ENCODE measurements around the gene OSBPL10. TPM values are rescaled to one million over a fixed set of nuclear protein-coding genes. Genes with fewer than 3 reads are reported as not detected.

OSBPL10 gene
- total RNA-seq, 2 experiments from 2014 or later, result 0.09 to 0.22 TPM

- Mint-ChIP-seq H3K4me3 (no peak overlapping the region), H3K27ac (no peak overlapping the region), H3K36me3 (no peaks in the 10 kb centered on the region), H3K9me3 (peaks cover 2% of the 10 kb centered on the region), H3K27me3 (peaks cover 3% of the 10 kb centered on the region), H3K4me1 (no peaks in the 10 kb centered on the region)
- POLR2A ChIA-PET, result no interaction called here
- ATAC-seq (ENCODE audit: low read depth) (no peak), DNase-seq (no peak)
These were observed 157.9 kb downstream of the OSBPL10 start for GRCh38 chr3:31823184-31823583.

- Mint-ChIP-seq H3K9me3 (peaks cover 2% of the 10 kb centered on the region), H3K4me3 (no peak overlapping the region), H3K27me3 (peaks cover 3% of the 10 kb centered on the region), H3K4me1 (no peaks in the 10 kb centered on the region), H3K27ac (no peak overlapping the region), H3K36me3 (no peaks in the 10 kb centered on the region)
- DNase-seq, result no peak
- ATAC-seq (ENCODE audit: low read depth), result no peak
- POLR2A ChIA-PET, result no interaction called here
These were observed 159.9 kb downstream of the OSBPL10 start for GRCh38 chr3:31821118-31821517.

- no peaks in the 10 kb centered on the region for H3K9me3 Mint-ChIP-seq
- no peaks in the 10 kb centered on the region for H3K4me1 Mint-ChIP-seq
- POLR2A ChIA-PET, result no interaction called here
- no peak for DNase-seq
- H3K27me3 Mint-ChIP-seq, result no peaks in the 10 kb centered on the region
- no peak overlapping the region for H3K27ac Mint-ChIP-seq
- no peaks in the 10 kb centered on the region for H3K36me3 Mint-ChIP-seq
- no peak for ATAC-seq (ENCODE audit: low read depth)
- no peak overlapping the region for H3K4me3 Mint-ChIP-seq
These were observed 161.6 kb downstream of the OSBPL10 start for GRCh38 chr3:31819441-31819840.

GRCh38 chr3:31817411-31817966, 163.6 kb downstream of the OSBPL10 start:
- no peak for ATAC-seq (ENCODE audit: low read depth)
- POLR2A ChIA-PET, result no interaction called here
- no peak for DNase-seq

GRCh38 chr3:31815631-31816440, 165.2 kb downstream of the OSBPL10 start:
- Mint-ChIP-seq H3K27ac (no peak overlapping the region), H3K36me3 (no peaks in the 10 kb centered on the region), H3K27me3 (no peaks in the 10 kb centered on the region), H3K9me3 (no peaks in the 10 kb centered on the region), H3K4me1 (no peaks in the 10 kb centered on the region), H3K4me3 (no peak overlapping the region)
- no peak for ATAC-seq (ENCODE audit: low read depth)
- POLR2A ChIA-PET, result no interaction called here
- no peak for DNase-seq

More at GRCh38 chr3:31817411-31817966, 163.6 kb downstream of the OSBPL10 start:
- no peaks in the 10 kb centered on the region for H3K9me3 Mint-ChIP-seq
- H3K36me3 Mint-ChIP-seq, result no peaks in the 10 kb centered on the region
- H3K4me1 Mint-ChIP-seq, result no peaks in the 10 kb centered on the region
- H3K27me3 Mint-ChIP-seq, result no peaks in the 10 kb centered on the region
- H3K27ac Mint-ChIP-seq, result no peak overlapping the region
- no peak overlapping the region for H3K4me3 Mint-ChIP-seq

- no peaks in the 10 kb centered on the region for H3K9me3 Mint-ChIP-seq
- H3K36me3 Mint-ChIP-seq, result no peaks in the 10 kb centered on the region
- H3K27me3 Mint-ChIP-seq, result no peaks in the 10 kb centered on the region
- no peak overlapping the region for H3K27ac Mint-ChIP-seq
- ATAC-seq (ENCODE audit: low read depth) (no peak), DNase-seq (no peak)
- POLR2A ChIA-PET, result no interaction called here
- H3K4me1 Mint-ChIP-seq, result no peaks in the 10 kb centered on the region
- no peak overlapping the region for H3K4me3 Mint-ChIP-seq
These were observed 166.1 kb downstream of the OSBPL10 start for GRCh38 chr3:31815006-31815405.

GRCh38 chr3:31813686-31814085, 167.4 kb downstream of the OSBPL10 start:
- ATAC-seq (ENCODE audit: low read depth) (no peak), DNase-seq (no peak)
- Mint-ChIP-seq H3K36me3 (no peaks in the 10 kb centered on the region), H3K4me3 (no peak overlapping the region), H3K4me1 (no peaks in the 10 kb centered on the region), H3K9me3 (no peaks in the 10 kb centered on the region), H3K27ac (no peak overlapping the region), H3K27me3 (no peaks in the 10 kb centered on the region)
- POLR2A ChIA-PET, result no interaction called here

- Mint-ChIP-seq H3K27me3 (no peaks in the 10 kb centered on the region), H3K4me3 (no peak overlapping the region), H3K9me3 (no peaks in the 10 kb centered on the region), H3K36me3 (no peaks in the 10 kb centered on the region), H3K27ac (no peak overlapping the region), H3K4me1 (no peaks in the 10 kb centered on the region)
- POLR2A ChIA-PET, result no interaction called here
- no peak for DNase-seq
- ATAC-seq (ENCODE audit: low read depth), result no peak
These were observed 167.9 kb downstream of the OSBPL10 start for GRCh38 chr3:31813197-31813596.

GRCh38 chr3:31810991-31811433, 170.1 kb downstream of the OSBPL10 start:
- Mint-ChIP-seq H3K4me1 (no peaks in the 10 kb centered on the region), H3K36me3 (no peaks in the 10 kb centered on the region), H3K9me3 (no peaks in the 10 kb centered on the region), H3K4me3 (no peak overlapping the region), H3K27ac (no peak overlapping the region), H3K27me3 (no peaks in the 10 kb centered on the region)
- no peak for DNase-seq
- POLR2A ChIA-PET, result no interaction called here
- no peak for ATAC-seq (ENCODE audit: low read depth)

GRCh38 chr3:31808143-31808720, 172.8 kb downstream of the OSBPL10 start:
- DNase-seq, result no peak
- H3K9me3 Mint-ChIP-seq, result no peaks in the 10 kb centered on the region
- H3K36me3 Mint-ChIP-seq, result no peaks in the 10 kb centered on the region
- H3K4me3 Mint-ChIP-seq, result no peak overlapping the region
- no peak for ATAC-seq (ENCODE audit: low read depth)
- peaks cover 4% of the 10 kb centered on the region for H3K27me3 Mint-ChIP-seq
- POLR2A ChIA-PET, result no interaction called here
- no peaks in the 10 kb centered on the region for H3K4me1 Mint-ChIP-seq
- no peak overlapping the region for H3K27ac Mint-ChIP-seq

- H3K4me3 Mint-ChIP-seq, result no peak overlapping the region
- DNase-seq (no peak), ATAC-seq (ENCODE audit: low read depth) (no peak)
- no peaks in the 10 kb centered on the region for H3K4me1 Mint-ChIP-seq
- no peaks in the 10 kb centered on the region for H3K36me3 Mint-ChIP-seq
- H3K9me3 Mint-ChIP-seq, result no peaks in the 10 kb centered on the region
- H3K27me3 Mint-ChIP-seq, result peaks cover 4% of the 10 kb centered on the region
- no peak overlapping the region for H3K27ac Mint-ChIP-seq
- POLR2A ChIA-PET, result no interaction called here
These were observed 176.6 kb downstream of the OSBPL10 start for GRCh38 chr3:31804251-31805051.

GRCh38 chr3:31802981-31803740, 177.9 kb downstream of the OSBPL10 start:
- DNase-seq, result no peak
- Mint-ChIP-seq H3K36me3 (no peaks in the 10 kb centered on the region), H3K9me3 (no peaks in the 10 kb centered on the region), H3K27ac (no peak overlapping the region), H3K4me3 (no peak overlapping the region), H3K4me1 (no peaks in the 10 kb centered on the region), H3K27me3 (peaks cover 4% of the 10 kb centered on the region)
- no peak for ATAC-seq (ENCODE audit: low read depth)
- POLR2A ChIA-PET, result no interaction called here

- H3K4me3 Mint-ChIP-seq, result no peak overlapping the region
- H3K4me1 Mint-ChIP-seq, result no peaks in the 10 kb centered on the region
- no peaks in the 10 kb centered on the region for H3K36me3 Mint-ChIP-seq
- POLR2A ChIA-PET, result no interaction called here
- ATAC-seq (ENCODE audit: low read depth) (no peak), DNase-seq (no peak)
- H3K9me3 Mint-ChIP-seq, result no peaks in the 10 kb centered on the region
- peaks cover 4% of the 10 kb centered on the region for H3K27me3 Mint-ChIP-seq
- H3K27ac Mint-ChIP-seq, result no peak overlapping the region
These were observed 180.6 kb downstream of the OSBPL10 start for GRCh38 chr3:31800436-31800835.
